ENCODE measurements around the gene HOXC9.

The HOXC9 gene

DNA sequence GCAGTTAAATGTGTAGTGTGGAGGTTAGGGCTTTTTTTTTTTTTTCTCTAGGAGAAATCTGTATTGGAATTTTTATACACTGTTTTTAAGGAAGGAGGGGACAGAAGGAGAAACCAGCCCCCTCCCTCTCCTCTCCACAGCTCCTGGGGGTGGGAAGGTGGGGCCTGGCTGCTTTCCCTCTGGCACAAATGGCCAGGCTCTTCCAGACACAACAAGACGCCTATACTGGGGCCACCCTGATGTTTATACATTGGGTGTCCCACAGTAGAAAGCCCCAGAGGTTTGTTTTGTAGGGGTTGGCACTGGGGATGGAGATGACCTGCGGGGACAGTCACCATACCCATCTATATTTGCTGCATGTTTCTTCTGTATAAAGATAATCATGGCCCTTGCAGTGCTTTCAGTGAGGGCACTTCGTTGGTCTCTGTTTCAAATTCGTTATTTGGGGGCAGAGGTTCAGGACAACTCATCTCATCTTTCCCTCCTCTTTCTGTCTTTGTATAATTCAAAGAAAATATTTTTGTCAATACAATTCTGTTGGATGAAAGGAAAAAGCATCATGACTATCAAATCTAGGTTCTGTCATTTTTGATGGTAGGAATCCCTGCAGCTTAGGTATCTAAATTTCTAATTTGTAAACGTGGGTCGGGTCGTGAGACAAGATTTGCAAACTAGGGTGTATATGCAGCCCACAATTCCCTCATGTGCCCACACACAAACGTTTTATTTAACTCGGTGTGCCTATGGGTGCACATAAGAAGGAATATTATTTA lies 23.0 kb upstream of the HOXC9 start:
- POLR2A ChIA-PET, result interaction anchor here (0.6 to 0.9 kb wide), 2 partner anchors 10 to 18 kb away, joined by 3 to 4 read pairs; no protein-coding TSS in a partner anchor
- H3K4me1 ChIP-seq (ENCODE audit: control insufficient read depth, insufficient read depth, low read length), result peaks cover 49% of the 10 kb centered on the region
- H3K9me3 ChIP-seq (ENCODE audit: control insufficient read depth, insufficient read depth, low read depth, low read length), result no peaks in the 10 kb centered on the region
- no peaks in the 10 kb centered on the region for H3K36me3 ChIP-seq (ENCODE audit: control insufficient read depth in 2 of 2, insufficient read depth in 1 of 2, low read length in 2 of 2)
- H3K4me3 ChIP-seq (ENCODE audit: low read depth, low read length), result no peak overlapping the region
- TF ChIP-seq ZNF660 (tag by site-specific recombination; IDR thresholded peaks at IDR 0.05) (no peak), GLIS1 (tag by site-specific recombination; IDR thresholded peaks at IDR 0.05) (peak; percentile 82), SP3 (tag by site-specific recombination; IDR thresholded peaks at IDR 0.05) (0 out of 2 replicates have a peak, but pooled peaks have one; percentile 37), ZEB2 (tag by site-specific recombination; IDR thresholded peaks at IDR 0.05) (0 out of 2 replicates have a peak, but pooled peaks have one; percentile 1), GLIS2 (tag by site-specific recombination; IDR thresholded peaks at IDR 0.05) (0 out of 2 replicates have a peak, but pooled peaks have one; percentile 23), ZNF610 (tag by site-specific recombination; IDR thresholded peaks at IDR 0.05; ENCODE audit: borderline replicate concordance) (no peak), ZNF341 (tag by site-specific recombination; IDR thresholded peaks at IDR 0.05; ENCODE audit: low read depth) (peak; percentile 65)
- TF ChIP-seq, protein P1, sequence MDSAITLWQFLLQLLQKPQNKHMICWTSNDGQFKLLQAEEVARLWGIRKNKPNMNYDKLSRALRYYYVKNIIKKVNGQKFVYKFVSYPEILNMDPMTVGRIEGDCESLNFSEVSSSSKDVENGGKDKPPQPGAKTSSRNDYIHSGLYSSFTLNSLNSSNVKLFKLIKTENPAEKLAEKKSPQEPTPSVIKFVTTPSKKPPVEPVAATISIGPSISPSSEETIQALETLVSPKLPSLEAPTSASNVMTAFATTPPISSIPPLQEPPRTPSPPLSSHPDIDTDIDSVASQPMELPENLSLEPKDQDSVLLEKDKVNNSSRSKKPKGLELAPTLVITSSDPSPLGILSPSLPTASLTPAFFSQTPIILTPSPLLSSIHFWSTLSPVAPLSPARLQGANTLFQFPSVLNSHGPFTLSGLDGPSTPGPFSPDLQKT (IDR thresholded peaks at IDR 0.05; ENCODE audit: borderline replicate concordance, low read depth, low read length), result no peak
- CTCF ChIA-PET, result interaction anchor here (0.5 to 0.7 kb wide), 3 partner anchors 12 to 643 kb away, joined by 3 read pairs; no protein-coding TSS in a partner anchor
- peak overlapping the region; percentile 91; the same call in 1 of the 2 replicates for H3K27ac ChIP-seq (ENCODE audit: extremely low read depth, low read depth, low read length)

DNA sequence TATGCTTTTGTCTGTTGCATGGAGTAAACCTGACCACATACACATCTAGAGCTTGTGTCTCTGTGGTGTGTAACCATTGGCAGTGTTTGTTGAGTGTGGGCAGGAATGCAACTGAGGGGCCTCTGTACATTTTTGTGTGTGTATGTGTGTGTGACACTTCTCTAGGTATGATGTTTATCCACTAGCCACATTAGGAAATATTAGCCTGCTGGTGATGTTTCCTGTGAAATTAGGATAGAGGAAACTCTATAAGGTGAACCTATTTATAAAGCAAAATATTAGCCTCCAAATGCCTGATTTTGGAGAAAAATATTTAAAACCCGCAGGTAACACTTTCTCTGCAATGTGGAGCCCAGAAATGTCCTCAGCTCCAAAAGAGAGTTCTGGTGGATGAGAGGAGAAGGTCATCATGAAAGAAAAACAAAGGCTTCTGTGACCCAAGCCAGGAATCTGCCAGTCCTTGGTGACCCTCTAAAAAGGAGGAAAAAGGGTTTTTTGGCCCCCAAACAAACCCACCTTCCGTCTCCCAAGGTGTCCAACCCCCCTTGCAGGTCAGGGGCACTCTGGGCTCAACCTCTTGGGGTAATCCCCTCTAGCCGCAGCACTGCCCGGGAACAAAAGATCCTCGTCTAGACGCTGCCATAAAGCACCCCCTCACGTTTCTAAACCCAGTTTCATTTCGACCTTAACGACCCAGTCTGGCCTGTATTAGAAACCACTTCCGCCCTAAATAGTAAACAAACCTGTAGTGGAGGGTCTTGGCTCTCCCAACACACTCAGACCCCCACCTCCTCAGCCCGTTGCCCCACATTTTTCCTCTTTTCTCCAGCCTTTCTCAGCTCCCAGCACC lies 22.1 kb upstream of the HOXC9 start:
- CTCF ChIA-PET, result interaction anchor here (0.7 kb wide), 2 partner anchors 11 to 194 kb away, joined by 3 read pairs; no protein-coding TSS in a partner anchor
- H3K27ac ChIP-seq (ENCODE audit: extremely low read depth, low read depth, low read length), result peak overlapping the region; percentile 91
- no peaks in the 10 kb centered on the region for H3K9me3 ChIP-seq (ENCODE audit: control insufficient read depth, insufficient read depth, low read depth, low read length)
- H3K4me3 ChIP-seq (ENCODE audit: low read depth, low read length), result no peak overlapping the region
- POLR2A ChIA-PET, result no interaction called here
- no peaks in the 10 kb centered on the region for H3K36me3 ChIP-seq (ENCODE audit: control insufficient read depth in 2 of 2, insufficient read depth in 1 of 2, low read length in 2 of 2)
- H3K4me1 ChIP-seq (ENCODE audit: control insufficient read depth, insufficient read depth, low read length), result peaks cover 42% of the 10 kb centered on the region
- TF ChIP-seq HOXA7 (CRISPR knock-in tag; IDR thresholded peaks at IDR 0.05; ENCODE audit: borderline replicate concordance) (no peak), ZNF792 (tag by site-specific recombination; IDR thresholded peaks at IDR 0.05) (no peak), HOXC10 (CRISPR knock-in tag; IDR thresholded peaks at IDR 0.05) (no peak), GLIS1 (tag by site-specific recombination; IDR thresholded peaks at IDR 0.05) (0 out of 2 replicates have a peak, but pooled peaks have one; percentile 21), ZNF174 (tag by site-specific recombination; IDR thresholded peaks at IDR 0.05) (no peak), ZNF132 (tag by site-specific recombination; IDR thresholded peaks at IDR 0.05; ENCODE audit: borderline replicate concordance) (no peak), ZNF521 (tag by site-specific recombination; IDR thresholded peaks at IDR 0.05) (no peak), ZNF274 (IDR thresholded peaks at IDR 0.05; ENCODE audit: low read length) (no peak), ZNF274 (tag by site-specific recombination; IDR thresholded peaks at IDR 0.05; ENCODE audit: borderline replicate concordance) (no peak), ZIC2 (tag by site-specific recombination; IDR thresholded peaks at IDR 0.05) (0 out of 2 replicates have a peak, but pooled peaks have one; percentile 6), ZFP69B (tag by site-specific recombination; IDR thresholded peaks at IDR 0.05) (no peak)
- TF ChIP-seq, protein P2, sequence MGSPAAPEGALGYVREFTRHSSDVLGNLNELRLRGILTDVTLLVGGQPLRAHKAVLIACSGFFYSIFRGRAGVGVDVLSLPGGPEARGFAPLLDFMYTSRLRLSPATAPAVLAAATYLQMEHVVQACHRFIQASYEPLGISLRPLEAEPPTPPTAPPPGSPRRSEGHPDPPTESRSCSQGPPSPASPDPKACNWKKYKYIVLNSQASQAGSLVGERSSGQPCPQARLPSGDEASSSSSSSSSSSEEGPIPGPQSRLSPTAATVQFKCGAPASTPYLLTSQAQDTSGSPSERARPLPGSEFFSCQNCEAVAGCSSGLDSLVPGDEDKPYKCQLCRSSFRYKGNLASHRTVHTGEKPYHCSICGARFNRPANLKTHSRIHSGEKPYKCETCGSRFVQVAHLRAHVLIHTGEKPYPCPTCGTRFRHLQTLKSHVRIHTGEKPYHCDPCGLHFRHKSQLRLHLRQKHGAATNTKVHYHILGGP (tag by site-specific recombination; IDR thresholded peaks at IDR 0.05), result no peak
- TF ChIP-seq, protein P3, sequence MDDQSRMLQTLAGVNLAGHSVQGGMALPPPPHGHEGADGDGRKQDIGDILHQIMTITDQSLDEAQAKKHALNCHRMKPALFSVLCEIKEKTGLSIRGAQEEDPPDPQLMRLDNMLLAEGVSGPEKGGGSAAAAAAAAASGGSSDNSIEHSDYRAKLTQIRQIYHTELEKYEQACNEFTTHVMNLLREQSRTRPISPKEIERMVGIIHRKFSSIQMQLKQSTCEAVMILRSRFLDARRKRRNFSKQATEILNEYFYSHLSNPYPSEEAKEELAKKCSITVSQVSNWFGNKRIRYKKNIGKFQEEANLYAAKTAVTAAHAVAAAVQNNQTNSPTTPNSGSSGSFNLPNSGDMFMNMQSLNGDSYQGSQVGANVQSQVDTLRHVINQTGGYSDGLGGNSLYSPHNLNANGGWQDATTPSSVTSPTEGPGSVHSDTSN (CRISPR knock-in tag; IDR thresholded peaks at IDR 0.05), result no peak
- TF ChIP-seq, protein P4, sequence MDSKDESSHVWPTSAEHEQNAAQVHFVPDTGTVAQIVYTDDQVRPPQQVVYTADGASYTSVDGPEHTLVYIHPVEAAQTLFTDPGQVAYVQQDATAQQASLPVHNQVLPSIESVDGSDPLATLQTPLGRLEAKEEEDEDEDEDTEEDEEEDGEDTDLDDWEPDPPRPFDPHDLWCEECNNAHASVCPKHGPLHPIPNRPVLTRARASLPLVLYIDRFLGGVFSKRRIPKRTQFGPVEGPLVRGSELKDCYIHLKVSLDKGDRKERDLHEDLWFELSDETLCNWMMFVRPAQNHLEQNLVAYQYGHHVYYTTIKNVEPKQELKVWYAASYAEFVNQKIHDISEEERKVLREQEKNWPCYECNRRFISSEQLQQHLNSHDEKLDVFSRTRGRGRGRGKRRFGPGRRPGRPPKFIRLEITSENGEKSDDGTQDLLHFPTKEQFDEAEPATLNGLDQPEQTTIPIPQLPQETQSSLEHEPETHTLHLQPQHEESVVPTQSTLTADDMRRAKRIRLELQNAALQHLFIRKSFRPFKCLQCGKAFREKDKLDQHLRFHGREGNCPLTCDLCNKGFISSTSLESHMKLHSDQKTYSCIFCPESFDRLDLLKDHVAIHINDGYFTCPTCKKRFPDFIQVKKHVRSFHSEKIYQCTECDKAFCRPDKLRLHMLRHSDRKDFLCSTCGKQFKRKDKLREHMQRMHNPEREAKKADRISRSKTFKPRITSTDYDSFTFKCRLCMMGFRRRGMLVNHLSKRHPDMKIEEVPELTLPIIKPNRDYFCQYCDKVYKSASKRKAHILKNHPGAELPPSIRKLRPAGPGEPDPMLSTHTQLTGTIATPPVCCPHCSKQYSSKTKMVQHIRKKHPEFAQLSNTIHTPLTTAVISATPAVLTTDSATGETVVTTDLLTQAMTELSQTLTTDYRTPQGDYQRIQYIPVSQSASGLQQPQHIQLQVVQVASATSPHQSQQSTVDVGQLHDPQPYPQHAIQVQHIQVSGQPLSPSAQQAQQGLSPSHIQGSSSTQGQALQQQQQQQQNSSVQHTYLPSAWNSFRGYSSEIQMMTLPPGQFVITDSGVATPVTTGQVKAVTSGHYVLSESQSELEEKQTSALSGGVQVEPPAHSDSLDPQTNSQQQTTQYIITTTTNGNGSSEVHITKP (tag by site-specific recombination; IDR thresholded peaks at IDR 0.05), result 0 out of 2 replicates have a peak, but pooled peaks have one; percentile 14
- TF ChIP-seq, protein P5, sequence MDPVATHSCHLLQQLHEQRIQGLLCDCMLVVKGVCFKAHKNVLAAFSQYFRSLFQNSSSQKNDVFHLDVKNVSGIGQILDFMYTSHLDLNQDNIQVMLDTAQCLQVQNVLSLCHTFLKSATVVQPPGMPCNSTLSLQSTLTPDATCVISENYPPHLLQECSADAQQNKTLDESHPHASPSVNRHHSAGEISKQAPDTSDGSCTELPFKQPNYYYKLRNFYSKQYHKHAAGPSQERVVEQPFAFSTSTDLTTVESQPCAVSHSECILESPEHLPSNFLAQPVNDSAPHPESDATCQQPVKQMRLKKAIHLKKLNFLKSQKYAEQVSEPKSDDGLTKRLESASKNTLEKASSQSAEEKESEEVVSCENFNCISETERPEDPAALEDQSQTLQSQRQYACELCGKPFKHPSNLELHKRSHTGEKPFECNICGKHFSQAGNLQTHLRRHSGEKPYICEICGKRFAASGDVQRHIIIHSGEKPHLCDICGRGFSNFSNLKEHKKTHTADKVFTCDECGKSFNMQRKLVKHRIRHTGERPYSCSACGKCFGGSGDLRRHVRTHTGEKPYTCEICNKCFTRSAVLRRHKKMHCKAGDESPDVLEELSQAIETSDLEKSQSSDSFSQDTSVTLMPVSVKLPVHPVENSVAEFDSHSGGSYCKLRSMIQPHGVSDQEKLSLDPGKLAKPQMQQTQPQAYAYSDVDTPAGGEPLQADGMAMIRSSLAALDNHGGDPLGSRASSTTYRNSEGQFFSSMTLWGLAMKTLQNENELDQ (tag by site-specific recombination; IDR thresholded peaks at IDR 0.05; ENCODE audit: low read depth), result no peak

Measured in HEK293 (cell line).